Measurements from ENCODE around the gene SCAPER.

The SCAPER gene

DNA sequence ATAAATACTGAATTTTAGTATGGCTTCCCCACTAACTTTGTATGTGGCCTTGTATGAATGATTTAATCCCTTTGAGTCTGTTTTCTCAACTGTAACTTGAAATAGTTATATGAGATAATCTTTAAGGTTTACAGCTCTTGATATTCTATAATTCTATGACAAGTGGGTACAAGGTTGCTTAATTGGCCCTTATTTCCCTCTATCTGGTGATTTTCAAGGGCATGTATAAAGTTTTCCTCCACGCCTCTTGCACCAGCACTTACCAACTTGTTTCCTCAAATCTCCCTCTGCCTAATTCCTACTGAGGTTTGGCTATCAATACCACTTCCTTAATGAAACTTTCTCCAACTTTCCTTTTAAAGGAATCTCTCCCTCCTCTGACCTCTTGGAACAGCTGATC lies 455.7 kb downstream of the SCAPER start:
- H3K79me2 ChIP-seq (ENCODE audit: control insufficient read depth, insufficient read depth, low read length), result no peaks in the 10 kb centered on the region
- no peak for DNase-seq
- no peak overlapping the region for H2AK5ac ChIP-seq (ENCODE audit: low read length)
- no peaks in the 10 kb centered on the region for H3K36me3 ChIP-seq (ENCODE audit: control insufficient read depth, insufficient read depth, low read length)
- H3K79me1 ChIP-seq (ENCODE audit: low read length), result no peaks in the 10 kb centered on the region
- no CpG with 5 or more reads among the region's 1 CpG for WGBS (ENCODE audit: extremely low coverage, insufficient coverage, low lambda C conversion rate)
- H3K18ac ChIP-seq (ENCODE audit: low read length), result no peak overlapping the region
- H3K4me3 ChIP-seq (ENCODE audit: low read length), result no peak overlapping the region
- no peak overlapping the region for H4K8ac ChIP-seq (ENCODE audit: low read depth, low read length)
- H2BK120ac ChIP-seq (ENCODE audit: low read depth, low read length), result no peak overlapping the region
- H3K4me2 ChIP-seq (ENCODE audit: low read length), result no peak overlapping the region
- H3K27me3 ChIP-seq (ENCODE audit: insufficient read depth, low read length, poor library complexity), result no peaks in the 10 kb centered on the region
- no peak overlapping the region for H3K23ac ChIP-seq (ENCODE audit: low read length)
- no peak overlapping the region for H3K27ac ChIP-seq (ENCODE audit: low read depth, low read length)
- H3K4ac ChIP-seq (ENCODE audit: low read depth, low read length), result no peak overlapping the region
- no peak overlapping the region for H2BK15ac ChIP-seq (replicated peaks; ENCODE audit: low read depth)
- H4K5ac ChIP-seq (ENCODE audit: low read length), result no peak overlapping the region
- H2BK5ac ChIP-seq (ENCODE audit: low read length), result no peak overlapping the region
- no peak overlapping the region for H3K56ac ChIP-seq (ENCODE audit: low read length)
- no peak overlapping the region for H3K9ac ChIP-seq (ENCODE audit: low read length)
- no peaks in the 10 kb centered on the region for H3K4me1 ChIP-seq (ENCODE audit: control insufficient read depth, low read depth, low read length)

DNA sequence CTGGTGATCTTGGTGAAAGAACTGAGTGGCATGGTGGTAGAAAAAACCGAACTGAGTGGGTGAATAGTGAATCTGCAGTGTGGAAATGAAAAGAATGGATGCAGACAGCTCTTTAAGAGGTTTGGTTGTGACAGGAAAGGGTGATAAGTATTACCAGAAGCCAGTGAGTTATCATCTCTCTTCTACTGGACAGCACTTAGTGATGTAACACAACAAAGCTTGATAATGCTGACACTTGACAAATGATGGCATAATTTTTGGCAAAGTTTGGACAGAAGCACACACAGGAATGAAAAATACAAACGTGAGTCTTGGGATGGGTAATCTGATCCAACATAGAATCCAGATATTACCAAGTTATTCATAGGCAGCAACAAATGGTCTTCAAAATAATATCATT lies 456.4 kb downstream of the SCAPER start:
- H3K4me1 ChIP-seq (ENCODE audit: control insufficient read depth, low read depth, low read length), result no peaks in the 10 kb centered on the region
- H3K23ac ChIP-seq (ENCODE audit: low read length), result no peak overlapping the region
- H3K4me2 ChIP-seq (ENCODE audit: low read length), result no peak overlapping the region
- H3K9ac ChIP-seq (ENCODE audit: low read length), result no peak overlapping the region
- no peaks in the 10 kb centered on the region for H3K79me2 ChIP-seq (ENCODE audit: control insufficient read depth, insufficient read depth, low read length)
- H3K4me3 ChIP-seq (ENCODE audit: low read length), result no peak overlapping the region
- H3K18ac ChIP-seq (ENCODE audit: low read length), result no peak overlapping the region
- no peaks in the 10 kb centered on the region for H3K36me3 ChIP-seq (ENCODE audit: control insufficient read depth, insufficient read depth, low read length)
- H2BK120ac ChIP-seq (ENCODE audit: low read depth, low read length), result no peak overlapping the region
- no peak for DNase-seq
- H4K8ac ChIP-seq (ENCODE audit: low read depth, low read length), result no peak overlapping the region
- H3K4ac ChIP-seq (ENCODE audit: low read depth, low read length), result no peak overlapping the region
- no peak overlapping the region for H3K56ac ChIP-seq (ENCODE audit: low read length)
- no peak overlapping the region for H2BK15ac ChIP-seq (replicated peaks; ENCODE audit: low read depth)
- no peak overlapping the region for H2AK5ac ChIP-seq (ENCODE audit: low read length)
- H4K5ac ChIP-seq (ENCODE audit: low read length), result no peak overlapping the region
- H3K27me3 ChIP-seq (ENCODE audit: insufficient read depth, low read length, poor library complexity), result no peaks in the 10 kb centered on the region
- H3K27ac ChIP-seq (ENCODE audit: low read depth, low read length), result no peak overlapping the region
- WGBS (ENCODE audit: extremely low coverage, insufficient coverage, low lambda C conversion rate), result no CpG with 5 or more reads among the region's 2 CpGs
- H2BK5ac ChIP-seq (ENCODE audit: low read length), result no peak overlapping the region
- no peaks in the 10 kb centered on the region for H3K79me1 ChIP-seq (ENCODE audit: low read length)

- DNase-seq, result no peak
- no peak overlapping the region for H3K56ac ChIP-seq (ENCODE audit: low read length)
- H3K23ac ChIP-seq (ENCODE audit: low read length), result no peak overlapping the region
- no peaks in the 10 kb centered on the region for H3K27me3 ChIP-seq (ENCODE audit: insufficient read depth, low read length, poor library complexity)
- H2BK15ac ChIP-seq (replicated peaks; ENCODE audit: low read depth), result no peak overlapping the region
- no peaks in the 10 kb centered on the region for H3K79me2 ChIP-seq (ENCODE audit: control insufficient read depth, insufficient read depth, low read length)
- no peak overlapping the region for H2BK5ac ChIP-seq (ENCODE audit: low read length)
- H3K9ac ChIP-seq (ENCODE audit: low read length), result no peak overlapping the region
- no peak overlapping the region for H3K4me3 ChIP-seq (ENCODE audit: low read length)
- no peaks in the 10 kb centered on the region for H3K79me1 ChIP-seq (ENCODE audit: low read length)
- no peak overlapping the region for H3K4me2 ChIP-seq (ENCODE audit: low read length)
- no peak overlapping the region for H2AK5ac ChIP-seq (ENCODE audit: low read length)
- H3K36me3 ChIP-seq (ENCODE audit: control insufficient read depth, insufficient read depth, low read length), result no peaks in the 10 kb centered on the region
- no peak overlapping the region for H4K5ac ChIP-seq (ENCODE audit: low read length)
- no peak overlapping the region for H4K8ac ChIP-seq (ENCODE audit: low read depth, low read length)
- H3K4ac ChIP-seq (ENCODE audit: low read depth, low read length), result no peak overlapping the region
- no peaks in the 10 kb centered on the region for H3K4me1 ChIP-seq (ENCODE audit: control insufficient read depth, low read depth, low read length)
- H3K18ac ChIP-seq (ENCODE audit: low read length), result no peak overlapping the region
- WGBS (ENCODE audit: extremely low coverage, insufficient coverage, low lambda C conversion rate), result no CpG with 5 or more reads among the region's 2 CpGs
- no peak overlapping the region for H3K27ac ChIP-seq (ENCODE audit: low read depth, low read length)
- no peak overlapping the region for H2BK120ac ChIP-seq (ENCODE audit: low read depth, low read length)
These were observed 457.3 kb downstream of the SCAPER start for GRCh38 chr15:76447728-76448441.

- Histone ChIP-seq H3K4me1 (ENCODE audit: control insufficient read depth, low read depth, low read length) (no peaks in the 10 kb centered on the region), H3K79me1 (ENCODE audit: low read length) (no peaks in the 10 kb centered on the region), H2BK15ac (replicated peaks; ENCODE audit: low read depth) (no peak overlapping the region), H4K8ac (ENCODE audit: low read depth, low read length) (no peak overlapping the region), H3K4ac (ENCODE audit: low read depth, low read length) (no peak overlapping the region), H2AK5ac (ENCODE audit: low read length) (no peak overlapping the region), H3K9ac (ENCODE audit: low read length) (no peak overlapping the region), H3K18ac (ENCODE audit: low read length) (no peak overlapping the region), H3K56ac (ENCODE audit: low read length) (no peak overlapping the region), H3K27ac (ENCODE audit: low read depth, low read length) (no peak overlapping the region), H4K5ac (ENCODE audit: low read length) (no peak overlapping the region), H3K4me3 (ENCODE audit: low read length) (no peak overlapping the region), H2BK5ac (ENCODE audit: low read length) (no peak overlapping the region), H3K23ac (ENCODE audit: low read length) (no peak overlapping the region), H3K36me3 (ENCODE audit: control insufficient read depth, insufficient read depth, low read length) (no peaks in the 10 kb centered on the region), H3K4me2 (ENCODE audit: low read length) (no peak overlapping the region), H2BK120ac (ENCODE audit: low read depth, low read length) (no peak overlapping the region), H3K27me3 (ENCODE audit: insufficient read depth, low read length, poor library complexity) (no peaks in the 10 kb centered on the region), H3K79me2 (ENCODE audit: control insufficient read depth, insufficient read depth, low read length) (no peaks in the 10 kb centered on the region)
- no CpG with 5 or more reads among the region's 3 CpGs for WGBS (ENCODE audit: extremely low coverage, insufficient coverage, low lambda C conversion rate)
- no peak for DNase-seq
These were observed 464.7 kb downstream of the SCAPER start for GRCh38 chr15:76440441-76440840.

DNA sequence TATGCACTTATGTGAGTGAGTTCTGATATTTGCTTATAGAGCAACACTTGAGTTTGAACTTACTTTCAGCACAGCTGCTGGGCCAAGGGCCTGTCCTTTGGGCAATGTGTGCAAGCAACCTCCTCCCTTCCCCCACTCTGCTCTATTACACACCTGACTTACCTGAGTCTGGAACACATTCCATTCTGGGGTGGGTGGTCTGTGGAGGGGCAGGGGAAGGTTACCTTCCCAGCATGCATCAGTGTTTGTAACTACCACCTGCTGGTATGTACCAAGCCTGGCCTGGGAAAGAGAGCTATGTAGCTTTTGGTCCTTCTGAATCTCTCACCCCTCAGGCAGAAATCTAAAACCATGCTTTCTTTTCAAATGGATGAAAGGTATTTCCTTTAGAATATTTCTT lies 465.6 kb downstream of the SCAPER start:
- Histone ChIP-seq H3K27me3 (ENCODE audit: insufficient read depth, low read length, poor library complexity) (no peaks in the 10 kb centered on the region), H3K9ac (ENCODE audit: low read length) (no peak overlapping the region), H4K8ac (ENCODE audit: low read depth, low read length) (no peak overlapping the region), H2BK120ac (ENCODE audit: low read depth, low read length) (no peak overlapping the region), H3K79me2 (ENCODE audit: control insufficient read depth, insufficient read depth, low read length) (no peaks in the 10 kb centered on the region), H2BK5ac (ENCODE audit: low read length) (no peak overlapping the region), H2AK5ac (ENCODE audit: low read length) (no peak overlapping the region), H3K27ac (ENCODE audit: low read depth, low read length) (no peak overlapping the region), H3K4me1 (ENCODE audit: control insufficient read depth, low read depth, low read length) (no peaks in the 10 kb centered on the region), H3K4me2 (ENCODE audit: low read length) (no peak overlapping the region), H4K5ac (ENCODE audit: low read length) (no peak overlapping the region), H3K56ac (ENCODE audit: low read length) (peak overlapping the region; percentile 22), H3K36me3 (ENCODE audit: control insufficient read depth, insufficient read depth, low read length) (no peaks in the 10 kb centered on the region), H3K23ac (ENCODE audit: low read length) (no peak overlapping the region), H3K18ac (ENCODE audit: low read length) (no peak overlapping the region), H3K79me1 (ENCODE audit: low read length) (no peaks in the 10 kb centered on the region), H3K4me3 (ENCODE audit: low read length) (no peak overlapping the region), H3K4ac (ENCODE audit: low read depth, low read length) (no peak overlapping the region), H2BK15ac (replicated peaks; ENCODE audit: low read depth) (no peak overlapping the region)
- DNase-seq, result peak; percentile 67

DNA sequence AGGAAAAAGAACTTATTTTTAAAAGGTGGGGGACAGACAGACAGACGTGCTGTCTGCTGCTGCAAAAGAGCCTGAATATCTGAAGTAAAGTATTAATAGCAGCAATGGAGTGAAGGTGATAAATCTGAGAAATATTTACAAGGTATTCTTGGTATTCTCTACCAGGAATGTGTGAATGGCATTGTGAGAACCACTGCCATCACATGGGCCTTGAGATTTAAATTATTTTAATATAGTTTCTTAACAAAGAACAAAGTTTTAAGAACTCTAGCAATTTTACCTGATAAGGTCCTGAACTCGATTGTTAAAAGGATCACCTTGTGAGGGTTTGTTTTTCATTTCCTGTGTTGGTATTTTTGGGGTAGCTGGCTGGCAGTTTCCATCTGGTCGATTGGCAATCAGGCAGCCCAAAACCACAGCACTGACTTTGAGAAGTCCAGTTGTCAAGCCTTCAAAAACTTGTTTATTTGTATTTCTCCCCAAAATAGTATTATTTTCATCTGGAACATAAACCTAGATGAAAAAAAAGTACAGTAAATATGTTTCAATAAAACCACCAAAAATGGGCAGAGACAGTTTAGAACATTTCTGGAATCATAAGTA lies 471.2 kb downstream of the SCAPER start:
- Histone ChIP-seq H3K79me1 (ENCODE audit: low read length) (no peaks in the 10 kb centered on the region), H3K56ac (ENCODE audit: low read length) (no peak overlapping the region), H2BK5ac (ENCODE audit: low read length) (no peak overlapping the region), H3K18ac (ENCODE audit: low read length) (no peak overlapping the region), H3K27me3 (ENCODE audit: insufficient read depth, low read length, poor library complexity) (no peaks in the 10 kb centered on the region), H3K4me2 (ENCODE audit: low read length) (no peak overlapping the region), H4K8ac (ENCODE audit: low read depth, low read length) (no peak overlapping the region), H2BK15ac (replicated peaks; ENCODE audit: low read depth) (no peak overlapping the region), H3K27ac (ENCODE audit: low read depth, low read length) (no peak overlapping the region), H2BK120ac (ENCODE audit: low read depth, low read length) (no peak overlapping the region), H3K4me3 (ENCODE audit: low read length) (no peak overlapping the region), H2AK5ac (ENCODE audit: low read length) (no peak overlapping the region), H4K5ac (ENCODE audit: low read length) (no peak overlapping the region), H3K4ac (ENCODE audit: low read depth, low read length) (no peak overlapping the region), H3K9ac (ENCODE audit: low read length) (no peak overlapping the region), H3K23ac (ENCODE audit: low read length) (no peak overlapping the region), H3K36me3 (ENCODE audit: control insufficient read depth, insufficient read depth, low read length) (no peaks in the 10 kb centered on the region), H3K79me2 (ENCODE audit: control insufficient read depth, insufficient read depth, low read length) (no peaks in the 10 kb centered on the region), H3K4me1 (ENCODE audit: control insufficient read depth, low read depth, low read length) (no peaks in the 10 kb centered on the region)
- WGBS (ENCODE audit: extremely low coverage, insufficient coverage, low lambda C conversion rate), result no CpG with 5 or more reads among the region's 3 CpGs
- peak; percentile 61 for DNase-seq

Data from mesendoderm (in vitro differentiated cells).